Measurements from ENCODE around the gene CACNA1D.

The CACNA1D gene

GRCh38 chr3:53837331-53837730 is 342.9 kb downstream of the CACNA1D start:
- no peak for DNase-seq (ENCODE audit: extremely low read depth, low read depth)
- TF ChIP-seq CTCF (IDR thresholded peaks at IDR 0.05; ENCODE audit: low read depth, low read length, missing control alignments): no peak
- H3K4me3 ChIP-seq (replicated peaks; ENCODE audit: low read depth, low read length): no peak overlapping the region

- no peak for TF ChIP-seq CTCF (IDR thresholded peaks at IDR 0.05; ENCODE audit: low read depth, low read length, missing control alignments)
- DNase-seq (ENCODE audit: extremely low read depth, low read depth): no peak
- H3K4me3 ChIP-seq (replicated peaks; ENCODE audit: low read depth, low read length): no peak overlapping the region
Measured at GRCh38 chr3:53841296-53841695, 346.9 kb downstream of the CACNA1D start.

- TF ChIP-seq CTCF (IDR thresholded peaks at IDR 0.05; ENCODE audit: low read depth, low read length, missing control alignments): no peak
- no peak overlapping the region for H3K4me3 ChIP-seq (replicated peaks; ENCODE audit: low read depth, low read length)
- DNase-seq (ENCODE audit: extremely low read depth, low read depth): no peak
Measured at GRCh38 chr3:53842436-53843194, 348.2 kb downstream of the CACNA1D start.

GRCh38 chr3:53843195-53844177 is 349.1 kb downstream of the CACNA1D start:
- no peak for DNase-seq (ENCODE audit: extremely low read depth, low read depth)
- no peak overlapping the region for H3K4me3 ChIP-seq (replicated peaks; ENCODE audit: low read depth, low read length)
- no peak for TF ChIP-seq CTCF (IDR thresholded peaks at IDR 0.05; ENCODE audit: low read depth, low read length, missing control alignments)

- TF ChIP-seq CTCF (IDR thresholded peaks at IDR 0.05; ENCODE audit: low read depth, low read length, missing control alignments): no peak
- no peak overlapping the region for H3K4me3 ChIP-seq (replicated peaks; ENCODE audit: low read depth, low read length)
- no peak for DNase-seq (ENCODE audit: extremely low read depth, low read depth)
Measured at GRCh38 chr3:53844262-53845102, 350.1 kb downstream of the CACNA1D start.
